HG02884 (cell line): ENCODE results near the gene GLDC.
"Not testable (repeated sequence)": the region's sequence is repeated elsewhere in the genome, so short reads cannot be mapped to it uniquely, and the experiment has no call there.

Source experiments
- ATAC-seq: cut with Tn5 transposase; IDR thresholded peaks from one replicate; pipeline ENCODE4 v1.9.1; 2021; ENCODE audit warnings: mild to moderate bottlenecking, moderate library complexity; ENCODE audit not compliant: unreplicated experiment

The GLDC gene

GRCh38 chr9:6622784-6623183 is 22.7 kb downstream of the GLDC start:
- ATAC-seq, result not testable (repeated sequence)

- ATAC-seq, result no peak
These were observed 24.7 kb downstream of the GLDC start for GRCh38 chr9:6620796-6621195.

- no peak for ATAC-seq
These were observed 25.2 kb downstream of the GLDC start for GRCh38 chr9:6620353-6620752.

GRCh38 chr9:6619909-6620308 is 25.6 kb downstream of the GLDC start:
- no peak for ATAC-seq

- no peak for ATAC-seq
These were observed 28.5 kb downstream of the GLDC start for GRCh38 chr9:6616951-6617602.

- ATAC-seq, result no peak
These were observed 31.0 kb downstream of the GLDC start for GRCh38 chr9:6614489-6614888.

GRCh38 chr9:6611865-6612264 is 33.7 kb downstream of the GLDC start:
- no peak for ATAC-seq

- no peak for ATAC-seq
These were observed 35.5 kb downstream of the GLDC start for GRCh38 chr9:6610073-6610472.

- ATAC-seq, result no peak
These were observed 36.0 kb downstream of the GLDC start for GRCh38 chr9:6609497-6610016.

GRCh38 chr9:6605202-6605601 is 40.3 kb downstream of the GLDC start:
- peak; percentile 76 for ATAC-seq

- ATAC-seq, result no peak
These were observed 45.1 kb downstream of the GLDC start for GRCh38 chr9:6600426-6600825.

- ATAC-seq, result no peak
These were observed 45.5 kb downstream of the GLDC start for GRCh38 chr9:6600006-6600405.

GRCh38 chr9:6598249-6598725 is 47.2 kb downstream of the GLDC start:
- ATAC-seq, result peak; percentile 97

GRCh38 chr9:6592791-6593190 is 52.7 kb downstream of the GLDC start:
- no peak for ATAC-seq

GRCh38 chr9:6592231-6592630 is 53.3 kb downstream of the GLDC start:
- ATAC-seq, result no peak

GRCh38 chr9:6590772-6591384 is 54.7 kb downstream of the GLDC start:
- ATAC-seq, result no peak

GRCh38 chr9:6590334-6590733 is 55.2 kb downstream of the GLDC start:
- no peak for ATAC-seq

- no peak for ATAC-seq
These were observed 60.5 kb downstream of the GLDC start for GRCh38 chr9:6584881-6585597.

- no peak for ATAC-seq
These were observed 64.3 kb downstream of the GLDC start for GRCh38 chr9:6581253-6581652.

- no peak for ATAC-seq
These were observed 65.9 kb downstream of the GLDC start for GRCh38 chr9:6579613-6580012.

- no peak for ATAC-seq
These were observed 68.5 kb downstream of the GLDC start for GRCh38 chr9:6576987-6577386.
